ENCODE measurements around the gene ZNF346.
"Not testable (repeated sequence)": the region's sequence is repeated elsewhere in the genome, so short reads cannot be mapped to it uniquely, and the experiment has no call there.

The ZNF346 gene

GRCh38 chr5:176999526-176999925 is 23.0 kb upstream of the ZNF346 start:
- H3K9me3 Mint-ChIP-seq, H3K27me3 Mint-ChIP-seq, H3K4me3 Mint-ChIP-seq, H3K27ac Mint-ChIP-seq: not testable (repeated sequence)
- H3K36me3 Mint-ChIP-seq, result peaks cover 16% of the 10 kb centered on the region
- peaks cover 62% of the 10 kb centered on the region for H3K4me1 Mint-ChIP-seq

- Mint-ChIP-seq H3K27me3 (no peaks in the 10 kb centered on the region), H3K9me3 (peaks cover 5% of the 10 kb centered on the region), H3K36me3 (peaks cover 6% of the 10 kb centered on the region), H3K4me3 (peak overlapping the region; percentile 13), H3K4me1 (peaks cover 53% of the 10 kb centered on the region), H3K27ac (no peak overlapping the region)
Observed at GRCh38 chr5:177003649-177004048, 18.8 kb upstream of the ZNF346 start.

DNA sequence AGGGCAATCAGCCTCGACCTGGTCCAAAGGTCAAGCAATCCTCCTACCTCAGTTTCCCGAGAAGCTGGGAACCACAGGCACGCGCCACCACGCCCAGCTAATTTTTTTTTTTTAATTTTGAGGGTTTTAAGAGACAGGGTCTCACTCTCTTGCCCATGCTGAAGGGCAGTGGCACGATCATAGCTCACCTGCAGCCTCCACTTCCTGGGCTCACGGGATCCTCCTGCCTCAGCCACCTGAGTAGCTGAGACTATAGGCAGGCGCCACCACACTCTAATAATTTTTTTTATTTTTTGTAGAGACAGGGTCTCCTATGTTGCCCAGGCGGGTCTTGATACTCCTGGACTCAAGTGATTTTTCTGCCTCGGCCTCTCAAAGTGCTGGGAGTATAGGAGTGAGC is 17.5 kb upstream of the ZNF346 start:
- H3K27ac Mint-ChIP-seq, result no peak overlapping the region
- H3K27me3 Mint-ChIP-seq, result no peaks in the 10 kb centered on the region
- H3K4me3 Mint-ChIP-seq, result peak overlapping the region; percentile 96
- H3K36me3 Mint-ChIP-seq, result peaks cover 4% of the 10 kb centered on the region
- peaks cover 46% of the 10 kb centered on the region for H3K4me1 Mint-ChIP-seq
- H3K9me3 Mint-ChIP-seq, result peaks cover 5% of the 10 kb centered on the region

GRCh38 chr5:177005619-177006264 is 16.8 kb upstream of the ZNF346 start:
- Mint-ChIP-seq H3K4me1 (peaks cover 41% of the 10 kb centered on the region), H3K27me3 (no peaks in the 10 kb centered on the region), H3K27ac (peak overlapping the region; percentile 92), H3K36me3 (peaks cover 4% of the 10 kb centered on the region), H3K9me3 (peaks cover 5% of the 10 kb centered on the region), H3K4me3 (peak overlapping the region; percentile 96)

DNA sequence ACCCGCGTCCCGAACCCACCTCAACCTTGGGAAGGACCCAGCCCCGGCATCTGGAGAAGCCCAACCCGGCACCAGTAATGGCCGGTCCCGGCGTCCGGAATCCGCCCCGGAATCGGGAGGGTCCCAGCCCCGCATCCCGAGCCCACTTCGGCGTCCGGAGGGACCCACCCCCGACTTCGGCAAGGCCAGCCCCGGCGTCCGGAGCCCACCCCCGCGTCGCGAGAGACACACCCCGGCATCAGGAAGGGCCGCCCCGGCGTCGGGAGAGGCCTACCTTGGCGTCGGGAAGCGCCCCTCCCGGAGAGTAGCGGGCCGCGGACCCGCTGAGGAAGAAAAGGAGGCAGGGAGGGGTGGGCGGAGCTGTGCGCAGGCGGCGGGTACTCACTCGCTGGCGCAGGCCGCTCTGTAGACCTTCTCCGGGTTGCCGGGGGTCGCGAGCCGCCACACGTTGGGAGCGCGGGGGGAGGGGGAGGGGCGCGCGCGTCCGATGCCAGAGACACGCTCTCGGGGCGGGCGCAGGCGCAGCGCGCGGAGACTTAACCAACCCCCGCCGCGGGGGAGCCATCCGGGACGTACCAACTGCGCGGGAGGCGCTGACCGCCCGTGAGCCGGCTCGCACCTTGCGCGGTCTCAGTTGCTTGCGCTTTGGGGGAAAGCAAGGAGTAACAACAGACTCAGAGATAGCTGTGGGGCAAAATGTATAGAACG is 16.1 kb upstream of the ZNF346 start, which contains the start of gene UIMC1:
Gene UIMC1 (minus strand): TSS at position 515 of the 708 bp plus-strand sequence. CDS start 24,164 bp downstream, outside the sequence.
- Mint-ChIP-seq H3K27ac (peak within 1 kb of the TSS; percentile 98), H3K9me3 (peaks cover 5% of the 10 kb centered on the region), H3K4me3 (peak within 1 kb of the TSS; percentile 96), H3K4me1 (peaks cover 34% of the 10 kb centered on the region), H3K36me3 (peaks cover 4% of the 10 kb centered on the region), H3K27me3 (no peaks in the 10 kb centered on the region)

DNA sequence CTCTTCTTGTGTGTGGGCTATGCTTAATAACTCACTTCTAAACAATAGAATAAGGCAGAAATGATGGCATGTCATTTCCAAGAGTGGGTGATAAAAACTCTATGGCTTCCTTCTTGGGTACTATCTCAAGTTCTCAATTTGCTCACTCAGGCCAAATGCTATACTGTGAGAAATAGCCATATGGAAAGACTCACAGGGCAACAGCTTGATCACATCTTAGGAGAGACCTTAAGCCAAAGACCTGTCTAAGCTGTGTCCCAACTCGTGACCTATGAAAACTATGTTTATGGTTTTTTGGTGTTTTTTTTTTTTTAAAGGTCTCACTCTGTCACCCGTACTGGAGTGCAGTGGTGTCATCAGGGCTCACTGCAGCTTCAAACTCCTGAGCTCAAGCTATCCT is 13.8 kb upstream of the ZNF346 start:
- H3K27ac Mint-ChIP-seq, result no peak overlapping the region
- H3K9me3 Mint-ChIP-seq, result peaks cover 5% of the 10 kb centered on the region
- H3K4me3 Mint-ChIP-seq, result peak overlapping the region; percentile 26
- peaks cover 27% of the 10 kb centered on the region for H3K4me1 Mint-ChIP-seq
- peaks cover 4% of the 10 kb centered on the region for H3K36me3 Mint-ChIP-seq
- no peaks in the 10 kb centered on the region for H3K27me3 Mint-ChIP-seq

DNA sequence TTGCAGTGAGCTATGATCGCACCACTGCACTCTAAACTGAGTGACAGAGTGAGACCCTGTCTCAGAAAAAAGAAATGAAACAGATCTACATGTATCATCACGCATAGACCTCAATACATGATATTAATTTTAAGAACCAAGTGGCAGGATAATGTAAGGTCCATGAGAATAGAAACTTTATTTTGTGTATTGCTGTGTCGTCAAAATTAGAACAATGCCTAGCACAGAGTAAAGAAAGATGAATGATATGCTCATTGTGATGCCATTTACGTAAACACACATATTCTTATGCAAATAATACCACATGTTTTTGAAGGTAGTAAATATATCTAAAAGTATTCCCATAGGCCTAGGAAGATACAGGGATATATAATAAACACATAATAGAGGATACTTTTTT is 12.3 kb upstream of the ZNF346 start:
- Mint-ChIP-seq H3K36me3 (peaks cover 4% of the 10 kb centered on the region), H3K9me3 (peaks cover 5% of the 10 kb centered on the region), H3K4me1 (peaks cover 15% of the 10 kb centered on the region), H3K27ac (no peak overlapping the region), H3K27me3 (no peaks in the 10 kb centered on the region), H3K4me3 (no peak overlapping the region)

- Mint-ChIP-seq H3K9me3 (no peaks in the 10 kb centered on the region), H3K36me3 (no peaks in the 10 kb centered on the region), H3K27ac (no peak overlapping the region), H3K4me3 (no peak overlapping the region), H3K27me3 (no peaks in the 10 kb centered on the region), H3K4me1 (peaks cover 2% of the 10 kb centered on the region)
Observed at GRCh38 chr5:177015156-177015555, 7.3 kb upstream of the ZNF346 start.

DNA sequence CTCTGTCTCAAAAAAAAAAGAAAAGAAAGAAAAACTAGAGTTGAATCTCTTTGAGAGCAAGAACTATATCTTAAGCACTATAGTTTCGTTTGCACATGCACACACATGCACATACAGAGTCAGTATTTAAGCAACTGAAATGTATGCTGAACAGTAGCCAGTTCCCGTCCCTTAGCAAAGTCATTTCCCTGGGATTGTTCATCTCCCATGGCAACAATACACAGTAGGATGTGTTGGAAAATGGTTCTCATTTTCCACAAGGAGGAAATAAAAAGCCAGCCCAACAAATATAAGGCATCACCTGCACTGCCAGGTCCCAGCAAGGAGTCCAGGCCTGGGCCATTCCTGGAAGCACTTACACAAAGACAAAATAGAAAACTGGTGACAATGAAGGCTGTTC is 4.2 kb upstream of the ZNF346 start:
- Mint-ChIP-seq H3K36me3 (no peaks in the 10 kb centered on the region), H3K27ac (no peak overlapping the region), H3K27me3 (no peaks in the 10 kb centered on the region), H3K4me1 (peaks cover 21% of the 10 kb centered on the region), H3K9me3 (no peaks in the 10 kb centered on the region), H3K4me3 (no peak overlapping the region)

- Mint-ChIP-seq H3K27ac (peak overlapping the region; percentile 55), H3K9me3 (no peaks in the 10 kb centered on the region), H3K4me1 (peaks cover 33% of the 10 kb centered on the region), H3K36me3 (no peaks in the 10 kb centered on the region), H3K27me3 (no peaks in the 10 kb centered on the region), H3K4me3 (no peak overlapping the region)
Observed at GRCh38 chr5:177020033-177020432, 2.5 kb upstream of the ZNF346 start.

GRCh38 chr5:177023303-177023664 is 788 bp downstream of the ZNF346 start:
- no peaks in the 10 kb centered on the region for H3K27me3 Mint-ChIP-seq
- peak overlapping the region; percentile 96 for H3K27ac Mint-ChIP-seq
- peaks cover 7% of the 10 kb centered on the region for H3K36me3 Mint-ChIP-seq
- H3K4me3 Mint-ChIP-seq, result peak overlapping the region; percentile 95
- H3K9me3 Mint-ChIP-seq, result no peaks in the 10 kb centered on the region
- H3K4me1 Mint-ChIP-seq, result peaks cover 46% of the 10 kb centered on the region

GRCh38 chr5:177024559-177024958 is 2.1 kb downstream of the ZNF346 start:
- Mint-ChIP-seq H3K9me3 (no peaks in the 10 kb centered on the region), H3K4me1 (peaks cover 46% of the 10 kb centered on the region), H3K4me3 (peak overlapping the region; percentile 17), H3K27ac (peak overlapping the region; percentile 53), H3K27me3 (no peaks in the 10 kb centered on the region), H3K36me3 (peaks cover 10% of the 10 kb centered on the region)

DNA sequence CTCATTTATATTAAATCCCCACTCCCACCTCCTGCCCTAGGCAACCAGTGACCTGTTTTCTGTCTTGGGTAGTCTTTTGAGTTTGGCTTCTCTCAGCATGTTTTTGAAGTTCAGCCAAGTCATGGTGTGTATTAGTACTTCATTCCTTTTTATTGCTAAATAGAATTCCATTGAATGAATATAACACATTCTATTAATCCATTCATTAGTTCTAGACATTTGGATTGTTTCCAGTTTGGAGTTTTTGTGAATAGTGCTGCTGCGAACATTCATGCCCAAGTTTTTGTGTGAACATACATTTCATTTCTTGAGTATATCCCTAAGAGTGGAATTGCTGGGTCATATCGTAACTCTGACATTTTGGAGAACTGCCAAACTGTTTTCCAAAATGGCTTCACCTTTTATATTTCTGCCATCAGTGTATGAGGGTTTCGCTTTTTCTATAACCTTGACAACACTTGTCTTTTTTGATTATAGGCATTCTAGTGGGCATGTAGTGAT is 2.7 kb downstream of the ZNF346 start:
- H3K4me3 Mint-ChIP-seq, result peak overlapping the region; percentile 17

DNA sequence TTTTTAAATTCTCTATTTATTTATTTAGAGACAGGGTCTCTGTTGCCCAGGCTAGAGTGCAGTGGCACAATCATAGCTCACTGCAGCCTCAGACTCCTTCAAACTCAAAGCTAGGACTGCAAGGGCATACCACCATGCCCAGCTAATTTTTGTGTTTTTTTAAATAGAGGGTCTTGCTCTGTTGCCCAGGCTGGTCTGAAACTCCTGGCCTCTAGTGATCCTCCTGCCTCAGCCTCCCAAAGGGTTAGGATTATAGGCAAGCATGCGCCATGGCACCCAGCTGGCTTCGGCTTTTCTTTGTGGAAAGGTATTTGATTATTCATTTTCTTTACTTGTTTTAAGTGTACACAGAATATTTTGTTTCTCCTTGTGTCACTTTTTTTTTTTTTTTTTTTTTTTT is 5.2 kb downstream of the ZNF346 start:
- Mint-ChIP-seq H3K36me3 (peaks cover 23% of the 10 kb centered on the region), H3K4me1 (peaks cover 33% of the 10 kb centered on the region), H3K27ac (no peak overlapping the region), H3K4me3 (no peak overlapping the region), H3K27me3 (no peaks in the 10 kb centered on the region), H3K9me3 (peaks cover 6% of the 10 kb centered on the region)

More for the DNA sequence above, 2.7 kb downstream of the ZNF346 start:
- H3K27me3 Mint-ChIP-seq, result no peaks in the 10 kb centered on the region
- H3K9me3 Mint-ChIP-seq, result no peaks in the 10 kb centered on the region
- peaks cover 43% of the 10 kb centered on the region for H3K4me1 Mint-ChIP-seq
- no peak overlapping the region for H3K27ac Mint-ChIP-seq
- H3K36me3 Mint-ChIP-seq, result peaks cover 14% of the 10 kb centered on the region

- Mint-ChIP-seq H3K27me3 (no peaks in the 10 kb centered on the region), H3K36me3 (peaks cover 24% of the 10 kb centered on the region), H3K4me3 (no peak overlapping the region), H3K9me3 (peaks cover 6% of the 10 kb centered on the region), H3K27ac (no peak overlapping the region), H3K4me1 (peaks cover 29% of the 10 kb centered on the region)
Observed at GRCh38 chr5:177029498-177029897, 7.0 kb downstream of the ZNF346 start.

DNA sequence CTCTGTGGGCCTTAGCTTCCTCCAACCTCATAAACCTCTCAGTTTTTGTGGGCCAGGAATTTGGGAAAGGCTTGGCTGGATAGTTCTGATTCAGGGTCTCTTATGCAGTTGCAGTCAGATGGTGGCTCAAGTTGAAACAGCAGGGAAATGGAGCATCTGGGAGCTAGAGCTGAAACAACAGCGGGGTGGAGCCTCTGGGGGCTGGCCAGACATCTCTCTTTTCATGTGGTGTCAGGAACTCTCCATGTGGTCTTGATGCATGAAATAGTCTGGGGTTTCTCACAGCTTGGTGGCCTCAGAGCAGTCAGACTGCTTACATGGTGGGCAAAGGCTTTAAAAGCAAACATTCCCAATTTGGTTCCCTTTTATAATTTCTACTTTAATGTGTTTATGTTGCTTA is 13.5 kb downstream of the ZNF346 start:
- Mint-ChIP-seq H3K27ac (no peak overlapping the region), H3K9me3 (peaks cover 6% of the 10 kb centered on the region)

More for the DNA sequence above, 13.5 kb downstream of the ZNF346 start:
- H3K4me1 Mint-ChIP-seq, result peaks cover 13% of the 10 kb centered on the region
- H3K4me3 Mint-ChIP-seq, result no peak overlapping the region
- H3K36me3 Mint-ChIP-seq, result peaks cover 12% of the 10 kb centered on the region
- no peaks in the 10 kb centered on the region for H3K27me3 Mint-ChIP-seq
